CD4-positive, alpha-beta T cell treated with Interleukin-4 for 4 hours (primary cell): Measurements from ENCODE around the gene RAPGEF5.

Experiments used
- DNase-seq: peaks from one replicate; pipeline ENCODE4 v3.0.0-alpha.2; 2020

Gene RAPGEF5

GRCh38 chr7:22144950-22145349, 212.0 kb downstream of the RAPGEF5 start:
- no peak for DNase-seq

DNA sequence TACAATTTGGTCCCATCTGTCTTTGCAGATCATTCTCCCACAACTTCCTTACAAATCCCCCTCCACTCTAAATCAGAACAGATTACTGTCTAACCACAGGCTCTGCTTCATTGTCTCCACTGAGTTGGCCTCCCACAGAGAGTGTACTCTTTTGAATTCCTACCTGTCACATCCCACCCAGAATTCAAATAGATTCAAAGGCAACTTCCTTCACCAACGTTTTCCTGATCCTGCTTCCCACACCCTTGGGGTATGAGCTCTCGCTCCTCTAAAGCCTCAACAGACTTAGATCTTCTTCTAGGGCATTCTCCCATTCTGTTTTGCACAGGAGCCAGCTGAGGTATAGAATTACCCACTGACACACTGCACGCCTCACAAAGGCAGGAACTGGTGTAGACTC, 213.5 kb downstream of the RAPGEF5 start:
- no peak for DNase-seq

DNA sequence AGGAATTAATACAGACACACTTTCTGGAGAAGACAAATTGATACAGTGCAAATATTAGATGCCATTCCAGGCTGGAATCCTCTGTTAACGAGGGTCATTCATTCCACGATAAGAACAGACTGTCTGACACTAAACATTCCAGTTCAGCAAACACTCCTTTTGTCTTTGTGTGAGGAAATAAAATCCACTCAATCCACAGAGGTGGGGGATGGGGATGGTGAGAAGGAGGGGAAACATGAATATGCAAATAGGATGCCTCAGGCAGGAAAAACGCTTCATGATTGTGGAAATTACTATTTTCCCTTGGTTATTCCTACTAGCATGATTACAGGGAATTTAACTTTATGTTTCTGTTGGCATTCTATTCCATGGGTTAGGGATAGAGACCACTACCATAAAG, 214.4 kb downstream of the RAPGEF5 start:
- DNase-seq: no peak

- DNase-seq: no peak
Observed at GRCh38 chr7:22141355-22141754, 215.6 kb downstream of the RAPGEF5 start.

GRCh38 chr7:22140578-22140977, 216.4 kb downstream of the RAPGEF5 start:
- DNase-seq: no peak

- no peak for DNase-seq
Observed at GRCh38 chr7:22138886-22139285, 218.1 kb downstream of the RAPGEF5 start.

GRCh38 chr7:22138106-22138505, 218.8 kb downstream of the RAPGEF5 start:
- DNase-seq: no peak

- no peak for DNase-seq
Observed at GRCh38 chr7:22137466-22137865, 219.5 kb downstream of the RAPGEF5 start.

DNA sequence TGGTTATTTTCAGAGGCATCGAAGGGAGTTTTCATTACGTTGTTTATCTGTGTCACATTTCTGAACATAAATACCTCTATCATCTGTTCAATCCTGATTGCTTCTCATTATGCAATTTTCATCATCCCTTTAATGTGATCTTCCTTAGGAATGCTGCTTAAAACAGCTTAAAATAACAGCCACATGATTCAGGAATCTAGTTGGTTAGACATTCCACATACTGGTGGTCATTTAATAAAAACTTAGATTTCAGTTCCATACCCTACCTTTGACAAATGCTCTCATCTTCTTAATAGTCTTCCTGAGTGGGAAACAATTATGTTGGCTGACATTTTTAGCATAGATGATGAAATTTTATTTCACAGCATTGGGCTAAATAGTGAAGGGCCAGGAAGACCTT, 219.9 kb downstream of the RAPGEF5 start:
- no peak for DNase-seq

GRCh38 chr7:22129819-22130580, 227.0 kb downstream of the RAPGEF5 start:
- no peak for DNase-seq

- no peak for DNase-seq
Observed at GRCh38 chr7:22129166-22129565, 227.8 kb downstream of the RAPGEF5 start.

GRCh38 chr7:22128528-22128920, 228.4 kb downstream of the RAPGEF5 start:
- DNase-seq: no peak

DNA sequence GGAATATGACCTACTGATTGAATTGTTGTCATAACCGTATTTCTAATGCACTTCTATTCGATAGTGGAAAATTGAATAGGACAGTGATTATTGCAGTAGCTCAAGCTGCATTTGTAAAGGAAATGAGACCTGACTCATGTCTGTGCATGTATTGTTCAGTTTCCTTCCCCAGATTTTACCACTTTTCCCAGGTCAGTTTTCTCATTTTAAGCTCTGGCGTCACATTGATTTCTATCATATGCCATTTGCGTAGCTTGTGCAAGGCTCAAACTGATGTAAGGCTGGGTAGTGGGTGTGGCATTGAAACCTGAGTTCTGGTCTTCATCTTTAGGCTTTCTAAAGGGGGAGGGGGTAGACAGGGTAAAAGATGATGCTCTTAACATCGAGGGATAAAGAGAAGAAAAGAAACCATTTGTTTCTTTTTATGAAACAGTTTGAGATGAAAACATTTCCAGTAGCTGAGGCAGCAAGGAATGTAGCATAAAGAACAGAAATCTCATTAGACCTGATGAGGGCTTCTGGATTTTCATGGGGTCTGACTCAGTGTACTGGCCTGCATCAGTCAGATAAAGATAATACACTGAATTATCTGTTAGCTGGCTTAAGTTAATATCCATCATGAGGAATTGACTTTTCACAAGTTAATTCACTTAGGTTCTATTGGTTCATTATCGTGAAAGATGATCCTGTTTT, 229.0 kb downstream of the RAPGEF5 start:
- no peak for DNase-seq

GRCh38 chr7:22125436-22125835, 231.5 kb downstream of the RAPGEF5 start:
- no peak for DNase-seq

DNA sequence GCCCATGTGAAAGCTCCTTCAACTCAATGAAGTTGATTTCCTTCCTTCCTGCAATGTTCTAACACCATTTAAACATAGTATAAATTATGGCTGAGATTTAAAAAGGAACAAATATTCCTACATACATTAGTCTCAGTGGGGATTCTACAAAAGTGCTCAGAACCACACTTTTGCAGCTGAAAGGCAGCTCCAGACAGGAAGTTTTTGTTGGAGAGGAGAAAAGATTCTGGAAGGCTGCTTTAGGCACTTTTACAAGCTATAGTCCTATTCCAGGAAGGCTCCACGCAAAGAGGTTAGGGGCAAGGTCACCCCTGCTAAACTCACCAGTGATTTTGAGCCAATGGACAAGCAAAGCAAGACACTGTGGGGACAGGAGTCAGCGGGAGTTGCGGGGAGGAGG, 232.0 kb downstream of the RAPGEF5 start:
- DNase-seq: no peak

- no peak for DNase-seq
Observed at GRCh38 chr7:22123139-22123538, 233.8 kb downstream of the RAPGEF5 start.

DNA sequence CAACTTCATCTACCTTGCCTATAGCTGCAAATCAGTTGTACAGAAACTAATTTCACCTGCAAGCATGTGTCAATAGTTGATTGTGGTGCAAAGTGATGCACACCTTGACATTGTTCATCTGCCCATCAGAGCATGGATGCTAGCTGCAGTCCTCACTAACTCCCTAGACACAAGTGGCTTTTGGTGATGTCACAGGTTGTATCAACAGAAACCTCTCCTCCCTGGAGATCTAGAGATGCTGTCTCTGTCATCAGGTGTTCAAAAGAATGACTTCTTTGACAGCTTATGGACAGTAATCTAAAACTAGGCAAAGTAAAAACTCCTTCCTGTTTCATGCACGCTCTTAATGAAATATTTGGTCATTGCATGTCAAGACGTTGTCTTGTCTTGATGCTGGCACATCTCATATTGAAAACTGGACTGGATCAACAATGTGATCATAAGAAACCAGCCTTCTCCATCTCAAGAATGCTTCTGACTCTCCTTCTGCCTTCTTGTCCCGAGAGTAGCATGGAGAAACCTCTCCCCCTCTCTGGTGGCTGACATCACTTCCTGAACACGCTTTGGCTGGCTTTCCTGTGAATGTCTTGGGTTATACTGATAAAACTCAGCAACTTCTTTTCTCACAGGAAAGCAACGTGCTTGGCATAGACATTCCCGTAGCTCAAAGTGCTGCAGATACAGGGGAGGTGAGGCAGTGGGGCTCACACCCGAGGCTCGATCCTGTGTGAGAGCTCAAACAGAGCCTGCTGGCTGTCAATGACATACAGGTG, 235.1 kb downstream of the RAPGEF5 start:
- no peak for DNase-seq

DNA sequence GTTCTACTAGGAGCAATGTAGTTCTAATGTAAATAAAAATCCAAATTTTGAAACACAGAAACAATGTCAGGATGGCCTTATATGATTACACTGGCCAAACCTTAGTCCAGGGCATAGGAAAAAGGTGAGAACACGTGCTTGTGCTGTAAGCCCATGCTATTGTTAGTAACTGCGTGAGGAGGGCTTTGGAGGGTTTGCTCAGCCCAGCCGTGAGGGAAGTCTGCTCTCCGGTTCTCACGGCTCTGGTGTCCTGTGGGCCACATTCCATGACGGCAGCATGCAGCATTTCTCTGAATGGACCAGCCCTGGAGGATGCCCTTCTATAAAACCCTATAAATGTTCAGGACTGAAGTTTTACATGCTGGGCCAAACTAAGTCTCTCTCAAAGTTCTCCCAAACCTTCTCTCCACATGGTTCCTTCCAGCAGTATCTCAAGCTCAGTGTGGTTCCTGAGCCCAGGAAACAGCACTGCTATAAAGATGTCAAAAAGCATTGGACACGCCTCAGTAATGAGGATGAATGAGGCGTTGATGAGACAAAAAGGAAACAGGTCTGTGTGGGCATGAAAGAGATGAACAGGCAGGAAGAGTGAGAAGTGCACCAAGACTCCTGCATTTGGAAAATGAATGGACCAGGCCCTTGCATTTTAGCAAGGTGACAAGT, 236.4 kb downstream of the RAPGEF5 start:
- no peak for DNase-seq

DNA sequence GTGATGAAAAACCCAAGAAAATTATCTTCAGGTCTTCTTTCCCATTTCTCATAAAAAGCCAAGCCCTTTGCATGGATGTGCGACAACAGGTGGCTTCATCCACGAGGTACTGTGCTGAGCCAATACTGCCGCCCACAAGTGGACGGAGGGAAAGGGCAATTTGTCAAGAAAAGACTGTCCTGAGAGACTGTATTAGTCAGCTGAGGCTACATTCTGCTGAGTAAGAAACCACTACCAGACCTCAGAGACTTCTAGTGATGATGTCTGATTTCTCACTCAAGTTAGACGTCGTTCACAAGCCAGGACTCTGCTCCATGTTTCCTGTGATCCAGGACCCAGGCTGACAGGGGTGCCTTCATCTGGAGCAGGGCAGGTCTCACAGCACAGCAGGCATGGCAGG, 239.7 kb downstream of the RAPGEF5 start:
- DNase-seq: no peak

DNA sequence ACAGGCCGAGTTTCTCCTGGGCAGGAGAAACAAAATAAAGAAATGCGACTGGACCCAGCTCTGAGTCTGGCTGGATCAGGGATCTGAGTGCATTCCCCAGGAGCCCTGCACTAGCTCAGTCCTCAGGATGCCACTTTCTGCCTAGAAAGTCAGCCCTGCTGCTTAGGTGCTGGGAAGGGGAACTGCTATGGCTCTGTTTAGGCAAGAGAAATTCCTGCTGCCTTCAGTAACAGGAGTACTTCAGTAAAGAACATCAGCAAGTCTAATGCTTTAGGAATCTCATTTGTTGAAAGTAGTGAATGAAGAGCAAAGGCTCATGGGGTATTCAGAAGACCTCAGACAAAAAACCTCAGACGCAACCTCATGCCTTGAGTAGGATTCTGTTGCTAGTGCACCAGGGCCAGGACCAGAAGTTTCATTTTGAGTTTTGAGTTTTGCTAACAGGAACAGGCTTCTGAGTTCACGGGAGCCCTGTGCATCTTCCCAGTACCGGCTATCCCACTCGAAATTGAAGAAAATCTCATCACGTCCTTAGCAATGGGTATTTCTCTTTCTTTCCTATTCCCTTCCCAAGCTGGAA, 240.4 kb downstream of the RAPGEF5 start:
- no peak for DNase-seq

DNA sequence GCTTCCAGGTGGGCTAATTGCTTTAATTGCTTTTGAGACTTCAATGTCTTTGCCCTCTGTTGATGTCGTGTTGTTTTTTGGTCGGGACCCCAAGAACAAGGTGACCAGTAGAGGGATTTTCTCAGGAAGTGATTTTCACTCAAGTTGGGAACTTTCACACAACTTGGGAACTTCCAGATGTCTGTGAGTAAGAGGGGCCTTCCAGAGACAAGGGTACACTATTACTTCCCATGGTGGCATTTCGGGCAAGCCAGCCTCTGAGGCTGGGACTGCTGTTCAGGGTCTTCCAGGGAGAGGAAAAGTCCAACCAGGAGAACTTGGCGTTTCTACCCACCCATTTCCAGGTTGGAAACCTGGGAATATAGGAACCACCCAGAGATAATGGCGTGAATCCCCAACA, 241.3 kb downstream of the RAPGEF5 start:
- no peak for DNase-seq

GRCh38 chr7:22114440-22114981, 242.4 kb downstream of the RAPGEF5 start:
- no peak for DNase-seq

GRCh38 chr7:22113041-22113440, 243.9 kb downstream of the RAPGEF5 start:
- no peak for DNase-seq
